ENCODE results near the gene LAMB2.

DNA sequence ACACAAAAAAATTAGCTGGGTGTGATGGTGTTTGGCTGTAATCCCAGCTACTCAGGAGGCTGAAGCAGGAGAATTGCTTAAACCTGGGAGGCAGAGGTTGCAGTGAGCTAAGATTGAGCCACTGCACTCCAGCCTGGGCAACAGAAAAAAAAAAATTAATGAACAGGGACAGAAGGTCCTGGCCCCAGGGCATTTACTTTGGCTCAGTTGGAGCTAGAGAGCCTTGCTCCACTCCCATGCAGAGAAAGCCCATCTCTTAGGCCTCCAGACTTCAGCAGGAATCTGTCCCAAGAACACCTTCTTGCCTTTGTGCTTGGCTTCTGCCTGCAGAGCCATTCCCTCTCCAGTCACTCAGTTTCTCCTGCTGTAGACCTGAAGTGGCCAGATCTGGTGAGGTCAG, 47.3 kb upstream of the LAMB2 start:
- TF ChIP-seq, protein P1, sequence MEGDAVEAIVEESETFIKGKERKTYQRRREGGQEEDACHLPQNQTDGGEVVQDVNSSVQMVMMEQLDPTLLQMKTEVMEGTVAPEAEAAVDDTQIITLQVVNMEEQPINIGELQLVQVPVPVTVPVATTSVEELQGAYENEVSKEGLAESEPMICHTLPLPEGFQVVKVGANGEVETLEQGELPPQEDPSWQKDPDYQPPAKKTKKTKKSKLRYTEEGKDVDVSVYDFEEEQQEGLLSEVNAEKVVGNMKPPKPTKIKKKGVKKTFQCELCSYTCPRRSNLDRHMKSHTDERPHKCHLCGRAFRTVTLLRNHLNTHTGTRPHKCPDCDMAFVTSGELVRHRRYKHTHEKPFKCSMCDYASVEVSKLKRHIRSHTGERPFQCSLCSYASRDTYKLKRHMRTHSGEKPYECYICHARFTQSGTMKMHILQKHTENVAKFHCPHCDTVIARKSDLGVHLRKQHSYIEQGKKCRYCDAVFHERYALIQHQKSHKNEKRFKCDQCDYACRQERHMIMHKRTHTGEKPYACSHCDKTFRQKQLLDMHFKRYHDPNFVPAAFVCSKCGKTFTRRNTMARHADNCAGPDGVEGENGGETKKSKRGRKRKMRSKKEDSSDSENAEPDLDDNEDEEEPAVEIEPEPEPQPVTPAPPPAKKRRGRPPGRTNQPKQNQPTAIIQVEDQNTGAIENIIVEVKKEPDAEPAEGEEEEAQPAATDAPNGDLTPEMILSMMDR (IDR thresholded peaks at IDR 0.05): no peak
- no peak for TF ChIP-seq POLR2A (IDR thresholded peaks at IDR 0.05)
